ENCODE data around the gene ZNF90. TPM values are rescaled to one million over a fixed set of nuclear protein-coding genes. Genes with fewer than 3 reads are reported as not detected.
"Not testable (repeated sequence)": the region's sequence is repeated elsewhere in the genome, so short reads cannot be mapped to it uniquely, and the experiment has no call there.

Gene ZNF90
- total and polyA plus RNA-seq, 2 experiments from 2014 or later, result 102 to 122 TPM

GRCh38 chr19:20058738-20059137 lies 19.1 kb upstream of the ZNF90 start:
- not testable (repeated sequence) for H3K4me3 ChIP-seq; H3K27ac Mint-ChIP-seq; ATAC-seq; H3K27me3 Mint-ChIP-seq (ENCODE audit: insufficient read depth, low read depth, poor library complexity); DNase-seq (ENCODE audit: low spot score); H3K79me2 ChIP-seq (replicated peaks; ENCODE audit: insufficient read depth); H4K20me1 ChIP-seq (replicated peaks; ENCODE audit: insufficient read depth); H3K9me2 ChIP-seq (ENCODE audit: insufficient read depth); H2AFZ ChIP-seq; H3K27me3 ChIP-seq (ENCODE audit: insufficient read depth); H3K9me3 Mint-ChIP-seq; H3F3A ChIP-seq (replicated peaks; ENCODE audit: low read depth); H3K4me3 Mint-ChIP-seq; H3K36me3 ChIP-seq (ENCODE audit: insufficient read depth); H3K4me1 ChIP-seq (ENCODE audit: insufficient read depth); H3K36me3 Mint-ChIP-seq (ENCODE audit: low read depth); H3K27ac ChIP-seq (ENCODE audit: low read depth)
- H3K4me1 Mint-ChIP-seq, result peaks cover 12% of the 10 kb centered on the region; the same call in 2 of the 3 replicates
- H3K4me2 ChIP-seq, result 0 out of 2 replicates have a peak overlapping the region, but pooled peaks have one; percentile 19

GRCh38 chr19:20060282-20060681 lies 17.5 kb upstream of the ZNF90 start:
- ATAC-seq, result no peak
- Histone ChIP-seq H3K79me2 (replicated peaks; ENCODE audit: insufficient read depth) (no peaks in the 10 kb centered on the region), H4K20me1 (replicated peaks; ENCODE audit: insufficient read depth) (no peaks in the 10 kb centered on the region), H3K27me3 (ENCODE audit: insufficient read depth) (no peaks in the 10 kb centered on the region), H3K36me3 (ENCODE audit: insufficient read depth) (no peaks in the 10 kb centered on the region; the same call in 1 of the 2 replicates), H2AFZ (no peak overlapping the region; the same call in 1 of the 2 replicates), H3K4me2 (no peak overlapping the region), H3K9me2 (ENCODE audit: insufficient read depth) (no peaks in the 10 kb centered on the region), H3K27ac (ENCODE audit: low read depth) (no peak overlapping the region), H3F3A (replicated peaks; ENCODE audit: low read depth) (no peaks in the 10 kb centered on the region), H3K4me3 (no peak overlapping the region), H3K4me1 (ENCODE audit: insufficient read depth) (peaks cover 7% of the 10 kb centered on the region)
- Mint-ChIP-seq H3K36me3 (ENCODE audit: low read depth) (peaks cover 8% of the 10 kb centered on the region), H3K27me3 (ENCODE audit: insufficient read depth, low read depth, poor library complexity) (peaks cover 4% of the 10 kb centered on the region), H3K4me1 (peaks cover 12% of the 10 kb centered on the region; the same call in 2 of the 3 replicates), H3K9me3 (peaks cover 13% of the 10 kb centered on the region), H3K27ac (no peak overlapping the region), H3K4me3 (no peak overlapping the region)
- no peak for DNase-seq (ENCODE audit: low spot score)
- TF ChIP-seq, protein P1, sequence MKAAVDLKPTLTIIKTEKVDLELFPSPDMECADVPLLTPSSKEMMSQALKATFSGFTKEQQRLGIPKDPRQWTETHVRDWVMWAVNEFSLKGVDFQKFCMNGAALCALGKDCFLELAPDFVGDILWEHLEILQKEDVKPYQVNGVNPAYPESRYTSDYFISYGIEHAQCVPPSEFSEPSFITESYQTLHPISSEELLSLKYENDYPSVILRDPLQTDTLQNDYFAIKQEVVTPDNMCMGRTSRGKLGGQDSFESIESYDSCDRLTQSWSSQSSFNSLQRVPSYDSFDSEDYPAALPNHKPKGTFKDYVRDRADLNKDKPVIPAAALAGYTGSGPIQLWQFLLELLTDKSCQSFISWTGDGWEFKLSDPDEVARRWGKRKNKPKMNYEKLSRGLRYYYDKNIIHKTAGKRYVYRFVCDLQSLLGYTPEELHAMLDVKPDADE (IDR thresholded peaks at IDR 0.05), result no peak
- TF ChIP-seq NANOG (IDR thresholded peaks at IDR 0.05; ENCODE audit: borderline replicate concordance) (no peak), CREB1 (CRISPR knock-in tag; IDR thresholded peaks at IDR 0.05; ENCODE audit: low read depth) (no peak), POLR2AphosphoS5 (IDR thresholded peaks at IDR 0.05; ENCODE audit: low read depth) (no peak), REST (IDR thresholded peaks at IDR 0.05; ENCODE audit: unreplicated experiment) (no peak), ZNF462 (CRISPR knock-in tag; IDR thresholded peaks at IDR 0.05) (no peak), EZH2 (IDR thresholded peaks at IDR 0.05; ENCODE audit: low read depth, unreplicated experiment) (no peak), ZNF331 (CRISPR knock-in tag; IDR thresholded peaks at IDR 0.05; ENCODE audit: low read depth) (no peak), STAT1 (IDR thresholded peaks at IDR 0.05; ENCODE audit: unreplicated experiment) (no peak), EZH2phosphoT487 (IDR thresholded peaks at IDR 0.05; ENCODE audit: unreplicated experiment) (no peak), ZNF114 (CRISPR knock-in tag; IDR thresholded peaks at IDR 0.05) (no peak)

All from GM23338 (cell line).